K562 (cell line): ENCODE results near the gene LMAN2. TPM values are rescaled to one million over a fixed set of nuclear protein-coding genes. Genes with fewer than 3 reads are reported as not detected.
A peak's percentile ranks its signal among the peaks of the same experiment; 100 is the strongest.

ENCODE experiments used
- ATAC-seq: fragments of 200-7000 bp; cut with Tn5 transposase; 3 replicates; pipeline ENCODE4 v1.9.1; 2020; ENCODE audit warnings: moderate library complexity
- BruUV-seq: library from RNA; stranded (reverse); fragments of 400-500 nt; replicated peaks from 2 replicates; lab custom pipeline; 2021; lab: Mats Ljungman, UMichigan
- CTCF ChIA-PET: fragments of 300-600 bp; formaldehyde crosslinking; extraction: SDS; loops from one replicate; lab custom pipeline; 2021; ENCODE audit warnings: low intra/inter-chr PET ratio; lab: Yijun Ruan, JAX
- POLR2A ChIA-PET: fragments of 300-600, 350-650 bp; sonication (Branson Sonifier 250); formaldehyde crosslinking; extraction: SDS; loops from one replicate; lab custom pipeline; 2021; ENCODE audit warnings: antibody characterized with exemption, inconsistent platforms; lab: Yijun Ruan, JAX
- DNase-seq, 4 experiments: peaks; one replicate each; pipeline versions ENCODE4 v3.0.0 to v3.0.0-alpha.2; 2011 to 2018; ENCODE audit warnings: low spot score in 3 of 4, mixed read lengths in 3 of 4; ENCODE audit errors: extremely low read depth in 1 of 4
- FAIRE-seq: peaks from 2 replicates; lab custom pipeline; 2011; peaks lifted over from hg19 to GRCh38; lab: Jason Lieb, UNC
- H2AFZ ChIP-seq: 2 replicates; pipeline ENCODE4 v1.6.0; 2011; ENCODE audit warnings: low read depth, low read length, control low read depth, inconsistent platforms
- H3K27ac ChIP-seq: fragments of 200-600 bp; 3 replicates; pipeline ENCODE4 v1.8.0; 2011; ENCODE audit warnings: low read depth, mild to moderate bottlenecking, control low read depth, inconsistent platforms, low read length, moderate library complexity, mixed read lengths; ENCODE audit errors: extremely low read depth
- H3K27me3 ChIP-seq, 2 experiments: fragments of 300-600 bp in 1 of 2; 2 replicates in 1 of 2; 3 replicates in 1 of 2; pipeline versions ENCODE4 v1.6.0 to v1.8.0; 2011; ENCODE audit warnings: inconsistent platforms in 2 of 2, low read length in 2 of 2, mild to moderate bottlenecking in 1 of 2, mixed read lengths in 1 of 2, moderate library complexity in 1 of 2; ENCODE audit not compliant: control insufficient read depth in 2 of 2, insufficient read depth in 2 of 2
- H3K36me3 ChIP-seq: fragments of 300-600 bp; 3 replicates; pipeline ENCODE4 v1.8.0; 2011; ENCODE audit warnings: mild to moderate bottlenecking, low read length, inconsistent platforms; ENCODE audit not compliant: control insufficient read depth, insufficient read depth
- H3K4me1 ChIP-seq, 2 experiments: fragments of 200-600 bp in 1 of 2; replicated peaks in 1 of 2; 2 replicates in 1 of 2; 3 replicates in 1 of 2; pipeline versions ENCODE4 v1.5.1 to v1.8.0; 2011; ENCODE audit warnings: inconsistent platforms in 2 of 2, low read length in 2 of 2, mild to moderate bottlenecking in 1 of 2, mixed read lengths in 1 of 2, moderate library complexity in 1 of 2; ENCODE audit not compliant: control insufficient read depth in 2 of 2, insufficient read depth in 2 of 2
- H3K4me2 ChIP-seq: 2 replicates; pipeline ENCODE4 v1.6.1; 2011; ENCODE audit warnings: low read length, control low read depth, inconsistent platforms, mixed read lengths; ENCODE audit not compliant: insufficient read depth
- H3K4me3 ChIP-seq: fragments of 200-600 bp; sonication (generic), shearing (Covaris generic); 2 replicates; pipeline ENCODE4 v1.5.1; 2016; ENCODE audit warnings: control low read depth, inconsistent platforms
- H3K79me2 ChIP-seq: fragments of 200-600 bp; 3 replicates; pipeline ENCODE4 v1.8.0; 2011; ENCODE audit warnings: low read length, inconsistent platforms; ENCODE audit not compliant: control insufficient read depth, insufficient read depth
- H3K9ac ChIP-seq, 2 experiments: 2 replicates each; pipeline versions ENCODE4 v1.6.0 to v1.6.1; 2011; ENCODE audit warnings: low read depth in 2 of 2, low read length in 2 of 2, control low read depth in 1 of 2, inconsistent platforms in 1 of 2, mild to moderate bottlenecking in 1 of 2, mixed read lengths in 1 of 2; ENCODE audit not compliant: insufficient read depth in 1 of 2
- H3K9me1 ChIP-seq: one replicate; pipeline ENCODE4 v1.6.0; 2011; ENCODE audit warnings: inconsistent platforms, mild to moderate bottlenecking, low read length, moderate library complexity; ENCODE audit not compliant: control insufficient read depth, insufficient read depth
- H3K9me3 ChIP-seq: replicated peaks from 2 replicates; pipeline ENCODE4 v1.5.1; 2011; ENCODE audit warnings: low read depth, low read length, inconsistent platforms; ENCODE audit not compliant: control insufficient read depth, insufficient read depth
- H4K20me1 ChIP-seq: replicated peaks from 2 replicates; pipeline ENCODE4 v1.6.1; 2011; ENCODE audit warnings: low read length, inconsistent platforms, mixed read lengths; ENCODE audit not compliant: control insufficient read depth, insufficient read depth
- ETS1 ChIP-seq: conservative IDR thresholded peaks from 2 replicates; pipeline ENCODE4 v1.6.1; 2011; ENCODE audit warnings: low read depth, mild to moderate bottlenecking, low read length; ENCODE audit not compliant: control insufficient read depth
- FOXJ2 ChIP-seq: fragments of 200-800 bp; sonication (Bioruptor generic); IDR thresholded peaks from 2 replicates; pipeline ENCODE4 v1.6.1; 2016; ENCODE audit warnings: missing genetic modification characterization, missing compliant biosample characterization
- FOXK2 ChIP-seq, 2 experiments: fragments of 450-650 bp; IDR thresholded peaks in 1 of 2; conservative IDR thresholded peaks in 1 of 2; 2 replicates each; pipeline ENCODE4 v1.6.1; 2016; ENCODE audit warnings: low read depth in 2 of 2, mild to moderate bottlenecking in 1 of 2
- GABPA ChIP-seq: fragments of 200-800 bp; sonication (Bioruptor generic); conservative IDR thresholded peaks from 2 replicates; pipeline ENCODE4 v1.6.1; 2016; ENCODE audit warnings: low read depth, missing genetic modification characterization, missing compliant biosample characterization
- MLLT1 ChIP-seq, 2 experiments: fragments of 450-650 bp; IDR thresholded peaks; 2 replicates each; pipeline ENCODE4 v1.6.1; 2016
- NFIX ChIP-seq: fragments of 250-450 bp; sonication (Bioruptor Pico); IDR thresholded peaks from 2 replicates; pipeline ENCODE4 v1.4.0; 2020; ENCODE audit warnings: low read depth, mild to moderate bottlenecking, moderate library complexity
- POLR2A ChIP-seq: fragments of 450-650 bp; conservative IDR thresholded peaks from 2 replicates; pipeline ENCODE4 v1.6.1; 2016
- PRDM10 ChIP-seq: fragments of 450-650 bp; IDR thresholded peaks from 2 replicates; pipeline ENCODE4 v1.6.1; 2018; ENCODE audit not compliant: partially characterized antibody
- SIN3A ChIP-seq, 2 experiments: fragments of 150-350 bp in 1 of 2; IDR thresholded peaks; 2 replicates each; pipeline ENCODE4 v1.6.1; 2011 to 2016; ENCODE audit warnings: borderline replicate concordance in 2 of 2, low read depth in 2 of 2, low read length in 2 of 2, mild to moderate bottlenecking in 2 of 2, moderate library complexity in 2 of 2; ENCODE audit not compliant: control insufficient read depth in 1 of 2
- ZBTB2 ChIP-seq: fragments of 450-650 bp; IDR thresholded peaks from 2 replicates; pipeline ENCODE4 v1.6.1; 2016; ENCODE audit warnings: antibody characterized with exemption
- ZFX ChIP-seq: sonication (generic); formaldehyde crosslinking; IDR thresholded peaks from 2 replicates; pipeline ENCODE4 v1.8.0; 2022; ENCODE audit warnings: mild to moderate bottlenecking, missing genetic modification reagents, moderate library complexity
- ZNF282 ChIP-seq: sonication (generic); formaldehyde crosslinking; IDR thresholded peaks from 2 replicates; pipeline ENCODE4 v1.8.1; 2023; ENCODE audit warnings: missing genetic modification reagents
- WGBS: fragments of 100-300 bp; shearing (Covaris generic); methylation state at CpG from one replicate; pipeline ENCODE4 v1.1.6; 2016; ENCODE audit warnings: low coverage, mixed read lengths; ENCODE audit not compliant: insufficient coverage; ENCODE audit errors: missing lambda C conversion rate; 5-methylcytosine and 5-hydroxymethylcytosine counted together
- in situ Hi-C: fragments of 300-500 bp; cut with MboI; formaldehyde crosslinking; loops from 4 replicates; pipeline ENCODE4 v1.15.0; 2018; ENCODE audit warnings: inconsistent platforms, mixed read lengths
- intact Hi-C: fragments of 100-400 bp; cut with micrococcal nuclease; formaldehyde crosslinking; loops from 2 replicates; pipeline ENCODE4 v1.14.2; 2022
- polyA plus RNA-seq, 8 experiments: library from polyadenylated mRNA; depleted of rRNA in 4 of 8; stranded (reverse) in 5 of 8; unstranded in 3 of 8; fragments of >200 nt; fragmentation: Nextera tagmentation in 2 of 8; fragmentation: Illumina TruSeq in 1 of 8; extraction: Ambion mirVana in 2 of 8; extraction: Trizol in 1 of 8; gene quantifications; 2 replicates each; pipeline versions ENCODE4 v1.2.1 to v1.2.3, GENCODE V29; 2011 to 2014; ENCODE audit warnings: inconsistent platforms in 1 of 8, missing spikeins in 1 of 8
- total RNA-seq, 7 experiments: library from RNA; depleted of rRNA in 6 of 7; stranded (reverse); fragments of >200 nt in 6 of 7; fragmentation: Illumina TruSeq in 2 of 7; extraction: Trizol in 2 of 7; gene quantifications; 2 replicates each; pipeline versions ENCODE4 v1.2.1 to v1.2.3, GENCODE V29; 2011 to 2021; ENCODE audit warnings: low replicate concordance in 1 of 7

LMAN2 gene
- total and polyA plus RNA-seq, 9 of the 15 experiments (the other 6 are each of a cell fraction or from before 2014, with no cell fraction given) = 2.7 to 254 (median 136) TPM

GRCh38 chr5:177371120-177372033 lies 19.9 kb upstream of the LMAN2 start:
- Histone ChIP-seq H3K9me1 (peaks cover 4% of the 10 kb centered on the region), H3K79me2 (peaks cover 24% of the 10 kb centered on the region), H3K9me3 (no peaks in the 10 kb centered on the region), H3K27me3 (no peaks in the 10 kb centered on the region), H2AFZ (peak overlapping the region; percentile 71), H4K20me1 (no peaks in the 10 kb centered on the region), H3K4me3 (peak overlapping the region; percentile 45), H3K9ac (peak overlapping the region; percentile 70 to 91), H3K36me3 (peaks cover 47% of the 10 kb centered on the region; the same call in 2 of the 3 replicates), H3K4me1 (peaks cover 38 to 55% of the 10 kb centered on the region in 2 experiments), H3K4me2 (peak overlapping the region; percentile 85), H3K27ac (peak overlapping the region; percentile 69)
- CTCF ChIA-PET = no interaction called here
- no peak for ATAC-seq
- 60% methylated on average over 7 of the region's 26 CpGs for WGBS
- DNase-seq = no peak
- POLR2A ChIA-PET = interaction anchor here (0.6 to 1.7 kb wide), 10 partner anchors 8 to 117 kb away, joined by 3 to 11 read pairs (median 5); no protein-coding TSS in a partner anchor
- in situ Hi-C loops (no loop called here), intact Hi-C loops (no loop called here)
- FAIRE-seq = no peak
- BruUV-seq = no TSS peak
- TF ChIP-seq PRDM10 (peak; percentile 27), FOXJ2 (tag) (no peak), FOXK2 (conservative IDR thresholded peaks at IDR 0.05 in 1 of 2, IDR thresholded peaks at IDR 0.05 in 1 of 2; ENCODE audit: low read depth in 2 of 2) (no peak), SIN3A (IDR thresholded peaks at IDR 0.05; ENCODE audit: borderline replicate concordance in 2 of 2, control insufficient read depth in 1 of 2, low read depth in 2 of 2, low read length in 2 of 2) (peak in 1 of 2 experiments; percentile 5; a peak in 1 of 4 replicates), GABPA (tag) (peak; percentile 41; the same call in 1 of the 2 replicates), NFIX (CRISPR knock-in tag) (no peak), ZFX (CRISPR knock-in tag) (peak; percentile 51; the same call in 1 of the 2 replicates), ZBTB2 (no peak), POLR2A (no peak), ZNF282 (CRISPR knock-in tag) (no peak), MLLT1 (IDR thresholded peaks at IDR 0.05) (no peak), ETS1 (0 out of 2 replicates have a peak, but pooled peaks have one; percentile 9)
